DMS153 (cell line): ENCODE measurements around the gene RHNO1.

Experiments
- DNase-seq: peaks from one replicate; lab custom pipeline; 2025; lab: John Stamatoyannopoulos, UW

The RHNO1 gene

GRCh38 chr12:2877047-2877952 is at the start of gene RHNO1, which contains the start of gene FOXM1:
Gene RHNO1, plus strand, starts transcription at chr12:2877223. Its CDS starts 8,144 bp downstream, at chr12:2885367.
Gene FOXM1, minus strand, starts transcription at chr12:2877174. Its CDS starts 2,696 bp downstream, at chr12:2874478.
- DNase-seq, result peak; percentile 75

- no peak for DNase-seq
Observed at GRCh38 chr12:2829275-2829674, 47.7 kb upstream of the RHNO1 start.

GRCh38 chr12:2832550-2833127 is 44.4 kb upstream of the RHNO1 start:
- no peak for DNase-seq

GRCh38 chr12:2833327-2833726 is 43.7 kb upstream of the RHNO1 start:
- no peak for DNase-seq

- no peak for DNase-seq
Observed at GRCh38 chr12:2833810-2834209, 43.2 kb upstream of the RHNO1 start.

- no peak for DNase-seq
Observed at GRCh38 chr12:2834581-2835491, 42.2 kb upstream of the RHNO1 start, which contains the start of gene NRIP2. Gene NRIP2, minus strand, starts transcription at chr12:2835035. Its CDS starts 52 bp downstream, at chr12:2834983.

- no peak for DNase-seq
Observed at GRCh38 chr12:2835691-2836403, 41.2 kb upstream of the RHNO1 start.

GRCh38 chr12:2836574-2836973 is 40.4 kb upstream of the RHNO1 start:
- no peak for DNase-seq

- DNase-seq, result no peak
Observed at GRCh38 chr12:2841056-2841650, 35.9 kb upstream of the RHNO1 start.

- DNase-seq, result no peak
Observed at GRCh38 chr12:2842948-2843347, 34.1 kb upstream of the RHNO1 start.

GRCh38 chr12:2844786-2845185 is 32.2 kb upstream of the RHNO1 start:
- DNase-seq, result no peak

GRCh38 chr12:2845280-2845679 is 31.7 kb upstream of the RHNO1 start:
- no peak for DNase-seq

- no peak for DNase-seq
Observed at GRCh38 chr12:2851931-2852330, 25.1 kb upstream of the RHNO1 start.

- no peak for DNase-seq
Observed at GRCh38 chr12:2853626-2854025, 23.4 kb upstream of the RHNO1 start.

- DNase-seq, result no peak
Observed at GRCh38 chr12:2854669-2855453, 22.2 kb upstream of the RHNO1 start.

- no peak for DNase-seq
Observed at GRCh38 chr12:2855546-2855945, 21.5 kb upstream of the RHNO1 start.

- no peak for DNase-seq
Observed at GRCh38 chr12:2856051-2856450, 21.0 kb upstream of the RHNO1 start.

GRCh38 chr12:2857021-2857431 is 20.0 kb upstream of the RHNO1 start, which contains the start of gene TEX52:
Gene TEX52, minus strand, starts transcription at chr12:2857039. Its CDS starts 13 bp downstream, at chr12:2857026.
- DNase-seq, result peak; percentile 13

- DNase-seq, result no peak
Observed at GRCh38 chr12:2857576-2857975, 19.4 kb upstream of the RHNO1 start.

GRCh38 chr12:2858334-2858733 is 18.7 kb upstream of the RHNO1 start:
- no peak for DNase-seq
